SK-N-DZ (cell line): ENCODE measurements around the gene SH3BP1.

Experiments
- DNase-seq: peaks from one replicate; pipeline ENCODE4 v3.0.0-alpha.2; 2015; ENCODE audit warnings: low spot score
- small RNA-seq, 2 experiments: library from RNA; depleted of rRNA; stranded (forward); fragments of <200 nt; gene quantifications; one replicate each; pipeline ENCODE3, GENCODE V24; 2014

SH3BP1 gene

DNA sequence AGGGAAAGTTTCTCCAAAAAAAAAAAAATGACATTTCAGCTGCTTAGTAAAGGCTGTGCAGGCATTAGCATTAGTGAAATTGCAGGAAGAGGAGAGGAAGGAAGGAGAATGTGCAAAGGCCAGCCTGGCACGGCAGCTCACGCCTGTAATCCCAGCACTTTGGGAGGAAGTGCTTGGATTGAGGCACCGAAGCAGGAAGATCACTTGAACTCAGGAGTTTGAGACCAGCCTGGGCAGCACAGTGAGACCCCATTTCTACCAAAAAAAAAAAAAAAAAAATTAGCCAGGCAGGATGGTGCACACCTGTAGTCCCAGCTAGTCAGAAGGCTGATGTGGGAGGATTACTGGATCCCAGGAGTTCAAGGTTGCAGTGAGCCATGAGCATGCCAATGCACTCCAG lies 65.2 kb downstream of the SH3BP1 start:
- no peak for DNase-seq

DNA sequence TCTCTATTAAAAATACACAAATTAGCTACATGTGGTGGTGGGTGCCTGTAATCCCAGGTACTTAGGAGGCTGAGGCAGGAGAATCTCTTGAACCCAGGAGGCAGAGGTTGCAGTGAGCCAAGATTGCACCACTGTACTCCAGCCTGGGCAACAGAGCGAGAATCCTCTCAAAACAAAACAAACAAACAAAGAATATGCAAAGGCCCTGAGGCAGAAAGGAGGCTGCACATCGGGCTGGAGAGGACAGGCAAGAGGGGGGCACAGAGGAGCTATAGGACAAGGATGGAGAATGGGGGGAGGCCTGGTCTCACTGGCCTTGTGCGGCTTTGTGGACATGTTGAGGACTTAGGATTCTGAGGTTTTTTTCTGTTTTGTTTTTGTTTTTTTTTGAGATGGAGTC lies 65.7 kb downstream of the SH3BP1 start:
- DNase-seq = no peak

Small RNA genes within 50 kb of the gene (small RNA-seq; reads per million reads assigned to genes)
- gene RN7SL385P = 0.03 to 0.18 reads per million in 2 experiments
